ENCODE results near the gene LYG1.
"Not testable (repeated sequence)": the region's sequence is repeated elsewhere in the genome, so short reads cannot be mapped to it uniquely, and the experiment has no call there.

LYG1 gene

GRCh38 chr2:99317161-99317872, 16.3 kb upstream of the LYG1 start:
- DNase-seq (ENCODE audit: low spot score in 2 of 2) (no peak), ATAC-seq (ENCODE audit: low read depth) (no peak)
- H3K27me3 Mint-ChIP-seq, result no peaks in the 10 kb centered on the region
- H3K4me1 Mint-ChIP-seq, result no peaks in the 10 kb centered on the region
- peaks cover 5% of the 10 kb centered on the region for H3K9me3 Mint-ChIP-seq
- peaks cover 37% of the 10 kb centered on the region for H3K36me3 Mint-ChIP-seq
- H3K4me3 Mint-ChIP-seq, result no peak overlapping the region
- no peak overlapping the region for H3K27ac Mint-ChIP-seq

- DNase-seq (ENCODE audit: low spot score in 2 of 2) (no peak), ATAC-seq (ENCODE audit: low read depth) (no peak)
- H3K27me3 Mint-ChIP-seq, result no peaks in the 10 kb centered on the region
- peaks cover 3% of the 10 kb centered on the region for H3K9me3 Mint-ChIP-seq
- no peaks in the 10 kb centered on the region for H3K4me1 Mint-ChIP-seq
- H3K4me3 Mint-ChIP-seq, result no peak overlapping the region
- no peak overlapping the region for H3K27ac Mint-ChIP-seq
- H3K36me3 Mint-ChIP-seq, result peaks cover 30% of the 10 kb centered on the region
Observed at GRCh38 chr2:99299580-99299979, 1.4 kb downstream of the LYG1 start.

GRCh38 chr2:99297994-99298393, 3.0 kb downstream of the LYG1 start:
- Mint-ChIP-seq H3K27me3 (no peaks in the 10 kb centered on the region), H3K4me1 (no peaks in the 10 kb centered on the region), H3K27ac (no peak overlapping the region), H3K36me3 (peaks cover 28% of the 10 kb centered on the region), H3K4me3 (no peak overlapping the region), H3K9me3 (peaks cover 3% of the 10 kb centered on the region)
- no peak for DNase-seq (ENCODE audit: low spot score in 2 of 2)
- no peak for ATAC-seq (ENCODE audit: low read depth)

- no peaks in the 10 kb centered on the region for H3K27me3 Mint-ChIP-seq
- no peaks in the 10 kb centered on the region for H3K4me1 Mint-ChIP-seq
- DNase-seq (ENCODE audit: low spot score in 2 of 2) (no peak), ATAC-seq (ENCODE audit: low read depth) (no peak)
- H3K27ac Mint-ChIP-seq, result no peak overlapping the region
- H3K9me3 Mint-ChIP-seq, result peaks cover 7% of the 10 kb centered on the region
- peaks cover 16% of the 10 kb centered on the region for H3K36me3 Mint-ChIP-seq
- H3K4me3 Mint-ChIP-seq, result no peak overlapping the region
Observed at GRCh38 chr2:99285526-99285925, 15.5 kb downstream of the LYG1 start.

GRCh38 chr2:99279969-99280695, 20.9 kb downstream of the LYG1 start:
- H3K4me1 Mint-ChIP-seq, result no peaks in the 10 kb centered on the region
- no peak for ATAC-seq (ENCODE audit: low read depth)
- no peak for DNase-seq (ENCODE audit: low spot score in 2 of 2)
- no peaks in the 10 kb centered on the region for H3K27me3 Mint-ChIP-seq
- H3K9me3 Mint-ChIP-seq, result peaks cover 10% of the 10 kb centered on the region
- H3K36me3 Mint-ChIP-seq, result peaks cover 26% of the 10 kb centered on the region
- no peak overlapping the region for H3K4me3 Mint-ChIP-seq
- H3K27ac Mint-ChIP-seq, result no peak overlapping the region

- ATAC-seq (ENCODE audit: low read depth), result no peak
- no peaks in the 10 kb centered on the region for H3K27me3 Mint-ChIP-seq
- H3K4me1 Mint-ChIP-seq, result no peaks in the 10 kb centered on the region
- no peak for DNase-seq (ENCODE audit: low spot score in 2 of 2)
- H3K4me3 Mint-ChIP-seq, result no peak overlapping the region
- peaks cover 10% of the 10 kb centered on the region for H3K9me3 Mint-ChIP-seq
- H3K27ac Mint-ChIP-seq, result no peak overlapping the region
- H3K36me3 Mint-ChIP-seq, result peaks cover 23% of the 10 kb centered on the region
Observed at GRCh38 chr2:99278793-99279291, 22.2 kb downstream of the LYG1 start.

- ATAC-seq (ENCODE audit: low read depth); H3K4me1 Mint-ChIP-seq; H3K4me3 Mint-ChIP-seq; H3K9me3 Mint-ChIP-seq; DNase-seq (ENCODE audit: low spot score in 2 of 2); H3K27me3 Mint-ChIP-seq; H3K27ac Mint-ChIP-seq: not testable (repeated sequence)
- H3K36me3 Mint-ChIP-seq, result peaks cover 21% of the 10 kb centered on the region
Observed at GRCh38 chr2:99278195-99278765, 22.7 kb downstream of the LYG1 start.

GRCh38 chr2:99275882-99276281, 25.1 kb downstream of the LYG1 start:
- no peak overlapping the region for H3K27ac Mint-ChIP-seq
- H3K36me3 Mint-ChIP-seq, result peaks cover 23% of the 10 kb centered on the region
- H3K4me1 Mint-ChIP-seq, result no peaks in the 10 kb centered on the region
- peaks cover 9% of the 10 kb centered on the region for H3K9me3 Mint-ChIP-seq
- no peak overlapping the region for H3K4me3 Mint-ChIP-seq
- H3K27me3 Mint-ChIP-seq, result no peaks in the 10 kb centered on the region
- DNase-seq (ENCODE audit: low spot score in 2 of 2) (no peak), ATAC-seq (ENCODE audit: low read depth) (no peak)

GRCh38 chr2:99261242-99261641, 39.8 kb downstream of the LYG1 start:
- Mint-ChIP-seq H3K27me3 (no peaks in the 10 kb centered on the region), H3K4me3 (no peak overlapping the region), H3K4me1 (no peaks in the 10 kb centered on the region), H3K27ac (peak overlapping the region; percentile 5), H3K9me3 (no peaks in the 10 kb centered on the region), H3K36me3 (peaks cover 1% of the 10 kb centered on the region)
- DNase-seq (ENCODE audit: low spot score in 2 of 2) (no peak), ATAC-seq (ENCODE audit: low read depth) (no peak)

- Mint-ChIP-seq H3K36me3 (peaks cover 1% of the 10 kb centered on the region), H3K27ac (no peak overlapping the region), H3K4me1 (no peaks in the 10 kb centered on the region), H3K27me3 (no peaks in the 10 kb centered on the region), H3K9me3 (no peaks in the 10 kb centered on the region), H3K4me3 (no peak overlapping the region)
- DNase-seq (ENCODE audit: low spot score in 2 of 2) (no peak), ATAC-seq (ENCODE audit: low read depth) (no peak)
Observed at GRCh38 chr2:99260184-99260583, 40.8 kb downstream of the LYG1 start.

- no peak for ATAC-seq (ENCODE audit: low read depth)
Observed at GRCh38 chr2:99259465-99259864, 41.5 kb downstream of the LYG1 start.

GRCh38 chr2:99256677-99257076, 44.3 kb downstream of the LYG1 start:
- Mint-ChIP-seq H3K36me3 (peaks cover 4% of the 10 kb centered on the region), H3K9me3 (peaks cover 2% of the 10 kb centered on the region), H3K27me3 (no peaks in the 10 kb centered on the region), H3K27ac (no peak overlapping the region), H3K4me1 (no peaks in the 10 kb centered on the region), H3K4me3 (no peak overlapping the region)
- ATAC-seq (ENCODE audit: low read depth) (no peak), DNase-seq (ENCODE audit: low spot score in 2 of 2) (no peak)

More at GRCh38 chr2:99259465-99259864, 41.5 kb downstream of the LYG1 start:
- peaks cover 1% of the 10 kb centered on the region for H3K36me3 Mint-ChIP-seq
- DNase-seq (ENCODE audit: low spot score in 2 of 2), result no peak
- no peak overlapping the region for H3K4me3 Mint-ChIP-seq
- no peaks in the 10 kb centered on the region for H3K27me3 Mint-ChIP-seq
- no peak overlapping the region for H3K27ac Mint-ChIP-seq
- H3K4me1 Mint-ChIP-seq, result no peaks in the 10 kb centered on the region
- no peaks in the 10 kb centered on the region for H3K9me3 Mint-ChIP-seq

- Mint-ChIP-seq H3K27me3 (no peaks in the 10 kb centered on the region), H3K4me3 (no peak within 1 kb of the TSS), H3K36me3 (peaks cover 4% of the 10 kb centered on the region), H3K9me3 (peaks cover 2% of the 10 kb centered on the region), H3K27ac (no peak within 1 kb of the TSS), H3K4me1 (no peaks in the 10 kb centered on the region)
- DNase-seq (ENCODE audit: low spot score in 2 of 2) (no peak), ATAC-seq (ENCODE audit: low read depth) (no peak)
Observed at GRCh38 chr2:99255491-99256318, 45.3 kb downstream of the LYG1 start, which contains the start of gene LYG2. LYG2 (minus strand) TSS chr2:99255666; CDS start chr2:99254260, 1,406 bp downstream.
